Activated B cell treated with CpG ODN at 0.5 μM for 24 hours (primary cell): ENCODE measurements around the gene SPNS3. TPM values are rescaled to one million over a fixed set of nuclear protein-coding genes. Genes with fewer than 3 reads are reported as not detected.

Experiments
- ATAC-seq: fragments of 200-7000 bp; cut with Tn5 transposase; one replicate; pipeline ENCODE4 v1.10.0; 2021; ENCODE audit warnings: low read depth, mild to moderate bottlenecking, moderate library complexity
- CTCF ChIA-PET: fragments of 350-600 bp; sonication (Branson Sonifier 250); formaldehyde crosslinking; loops from one replicate; lab custom pipeline; 2021; ENCODE audit warnings: antibody characterized with exemption; lab: Charles Lee
- POLR2A ChIA-PET: fragments of 350-600 bp; sonication (Branson Sonifier 250); formaldehyde crosslinking; loops from one replicate; lab custom pipeline; 2021; ENCODE audit warnings: antibody characterized with exemption; lab: Charles Lee
- DNase-seq: peaks from one replicate; pipeline ENCODE4 v3.0.0; 2022
- H3K27ac Mint-ChIP-seq: one replicate; pipeline ENCODE4 v1.8.0; 2020; ENCODE audit warnings: mixed read lengths
- H3K27me3 Mint-ChIP-seq: one replicate; pipeline ENCODE4 v1.8.0; 2021; ENCODE audit warnings: mixed read lengths
- H3K36me3 Mint-ChIP-seq: one replicate; pipeline ENCODE4 v1.8.0; 2021; ENCODE audit warnings: low read depth, mixed read lengths
- H3K4me1 Mint-ChIP-seq: one replicate; pipeline ENCODE4 v1.8.0; 2021; ENCODE audit warnings: mixed read lengths
- H3K4me3 Mint-ChIP-seq: one replicate; pipeline ENCODE4 v1.8.0; 2020; ENCODE audit warnings: mild to moderate bottlenecking, mixed read lengths
- H3K9me3 Mint-ChIP-seq: one replicate; pipeline ENCODE4 v1.8.0; 2020; ENCODE audit warnings: mixed read lengths
- intact Hi-C: fragments of 100-400 bp; cut with micrococcal nuclease; formaldehyde crosslinking; loops from one replicate; pipeline ENCODE4 v1.15.1; 2024
- total RNA-seq: library from RNA; stranded (reverse); gene quantifications from 2 replicates; pipeline ENCODE4 v1.2.3, GENCODE V29; 2022
- TF ChIP-seq, protein P1 (sequence below): fragments of 200-600 bp; IDR thresholded peaks from one replicate; pipeline ENCODE4 v1.8.0; 2022; ENCODE audit warnings: antibody characterized with exemption, mild to moderate bottlenecking

The SPNS3 gene
- total RNA-seq, 1 donor from 2014 or later: 2.5 TPM

DNA sequence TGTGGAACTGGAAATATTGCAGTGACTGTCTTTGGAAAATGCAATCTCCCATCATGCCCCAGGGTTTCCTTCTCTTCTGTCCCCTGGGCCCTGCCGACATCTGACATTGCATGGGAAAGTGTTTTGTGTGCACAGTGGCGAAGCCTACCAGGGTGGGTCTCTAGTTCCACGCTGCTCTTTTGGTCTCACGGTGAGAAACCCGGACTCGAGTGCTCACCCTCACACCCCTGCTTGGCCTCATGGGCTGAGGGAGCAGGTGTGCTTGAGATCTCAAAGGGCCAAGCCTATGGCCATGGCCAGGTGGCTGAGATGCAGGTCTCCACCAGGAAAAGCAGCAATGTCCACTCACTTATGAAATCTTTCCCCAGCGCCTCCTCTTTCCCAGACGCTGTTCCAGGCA is 32.0 kb downstream of the SPNS3 start:
- intact Hi-C loops: no loop called here
- Mint-ChIP-seq H3K4me3 (no peak overlapping the region), H3K36me3 (no peaks in the 10 kb centered on the region), H3K27ac (no peak overlapping the region), H3K9me3 (no peaks in the 10 kb centered on the region), H3K27me3 (no peaks in the 10 kb centered on the region), H3K4me1 (no peaks in the 10 kb centered on the region)
- ATAC-seq: no peak
- CTCF ChIA-PET: no interaction called here
- TF ChIP-seq, protein P1, sequence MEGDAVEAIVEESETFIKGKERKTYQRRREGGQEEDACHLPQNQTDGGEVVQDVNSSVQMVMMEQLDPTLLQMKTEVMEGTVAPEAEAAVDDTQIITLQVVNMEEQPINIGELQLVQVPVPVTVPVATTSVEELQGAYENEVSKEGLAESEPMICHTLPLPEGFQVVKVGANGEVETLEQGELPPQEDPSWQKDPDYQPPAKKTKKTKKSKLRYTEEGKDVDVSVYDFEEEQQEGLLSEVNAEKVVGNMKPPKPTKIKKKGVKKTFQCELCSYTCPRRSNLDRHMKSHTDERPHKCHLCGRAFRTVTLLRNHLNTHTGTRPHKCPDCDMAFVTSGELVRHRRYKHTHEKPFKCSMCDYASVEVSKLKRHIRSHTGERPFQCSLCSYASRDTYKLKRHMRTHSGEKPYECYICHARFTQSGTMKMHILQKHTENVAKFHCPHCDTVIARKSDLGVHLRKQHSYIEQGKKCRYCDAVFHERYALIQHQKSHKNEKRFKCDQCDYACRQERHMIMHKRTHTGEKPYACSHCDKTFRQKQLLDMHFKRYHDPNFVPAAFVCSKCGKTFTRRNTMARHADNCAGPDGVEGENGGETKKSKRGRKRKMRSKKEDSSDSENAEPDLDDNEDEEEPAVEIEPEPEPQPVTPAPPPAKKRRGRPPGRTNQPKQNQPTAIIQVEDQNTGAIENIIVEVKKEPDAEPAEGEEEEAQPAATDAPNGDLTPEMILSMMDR: no peak
- no peak for DNase-seq
- POLR2A ChIA-PET: no interaction called here

DNA sequence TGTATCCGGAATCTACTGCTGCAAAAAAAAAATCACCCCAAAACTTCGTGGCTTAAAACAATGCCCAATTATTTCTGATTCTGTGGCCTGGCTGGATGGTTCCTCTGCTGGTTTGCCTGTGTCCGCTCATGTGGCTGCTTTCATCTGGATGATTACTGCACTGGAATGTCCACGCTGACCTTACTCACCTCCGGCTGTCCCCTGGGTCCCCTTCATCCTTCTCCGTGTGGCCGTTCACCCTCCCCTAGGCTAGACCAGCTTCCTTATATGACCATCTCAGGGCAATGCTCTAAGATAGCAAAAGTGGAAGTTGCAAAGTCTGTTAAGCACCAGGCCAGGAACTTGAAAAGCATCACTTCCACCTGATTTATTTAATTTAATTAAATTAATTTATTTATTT is 33.5 kb downstream of the SPNS3 start:
- ChIA-PET CTCF (no interaction called here), POLR2A (no interaction called here)
- intact Hi-C loops: no loop called here
- Mint-ChIP-seq H3K27ac (no peak overlapping the region), H3K27me3 (no peaks in the 10 kb centered on the region), H3K4me3 (no peak overlapping the region), H3K36me3 (no peaks in the 10 kb centered on the region), H3K9me3 (no peaks in the 10 kb centered on the region), H3K4me1 (no peaks in the 10 kb centered on the region)
- DNase-seq: no peak
- no peak for ATAC-seq
- TF ChIP-seq, protein P1: no peak

DNA sequence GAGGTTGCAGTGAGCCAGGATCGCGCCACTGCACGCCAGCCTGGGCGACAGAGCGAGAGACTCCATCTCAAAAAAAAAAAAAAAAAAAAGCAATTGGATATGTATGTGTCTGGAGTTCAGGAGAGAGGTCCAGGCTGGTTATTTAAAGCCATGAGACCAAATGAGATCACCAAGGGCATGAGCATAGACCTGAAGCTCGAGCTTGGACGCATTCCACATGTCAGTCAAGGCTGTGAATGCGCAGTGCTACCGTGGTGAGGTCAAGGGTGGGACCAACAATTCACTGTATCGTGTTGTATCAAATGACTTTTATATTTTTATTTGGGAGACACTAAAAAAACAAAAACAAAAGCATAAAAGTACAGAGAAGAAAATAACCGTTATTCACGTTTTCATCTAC is 35.8 kb downstream of the SPNS3 start:
- ChIA-PET CTCF (no interaction called here), POLR2A (no interaction called here)
- intact Hi-C loops: no loop called here
- H3K27me3 Mint-ChIP-seq: no peaks in the 10 kb centered on the region
- TF ChIP-seq, protein P1: no peak
- no peak for ATAC-seq
- H3K4me1 Mint-ChIP-seq: no peaks in the 10 kb centered on the region
- no peak for DNase-seq
- no peaks in the 10 kb centered on the region for H3K9me3 Mint-ChIP-seq
- no peaks in the 10 kb centered on the region for H3K36me3 Mint-ChIP-seq
- no peak overlapping the region for H3K27ac Mint-ChIP-seq
- no peak overlapping the region for H3K4me3 Mint-ChIP-seq

DNA sequence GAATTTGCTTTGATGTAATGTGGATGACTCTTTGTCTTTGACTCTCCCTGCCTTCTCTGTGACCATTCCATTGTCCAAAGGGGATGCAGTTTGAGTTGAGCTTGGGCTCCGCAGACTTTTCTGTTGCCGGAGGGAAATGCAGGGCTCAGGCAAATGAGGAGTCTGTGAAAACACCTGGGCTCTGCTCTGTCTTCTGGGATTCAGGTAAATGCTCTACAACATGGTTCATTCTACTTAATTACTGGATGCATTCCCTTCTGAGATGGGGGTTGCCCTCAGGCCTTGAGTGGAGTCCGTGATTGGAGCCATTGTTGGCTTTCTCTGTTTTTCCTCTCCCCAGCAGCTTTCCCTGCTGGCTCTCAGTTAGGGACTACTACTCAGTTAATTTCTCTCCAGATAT is 38.5 kb downstream of the SPNS3 start:
- H3K27ac Mint-ChIP-seq: no peak overlapping the region
- intact Hi-C loops: no loop called here
- DNase-seq (no peak), ATAC-seq (no peak)
- ChIA-PET CTCF (no interaction called here), POLR2A (no interaction called here)
- TF ChIP-seq, protein P1: no peak
- peaks cover 7% of the 10 kb centered on the region for H3K27me3 Mint-ChIP-seq
- no peaks in the 10 kb centered on the region for H3K4me1 Mint-ChIP-seq
- no peaks in the 10 kb centered on the region for H3K36me3 Mint-ChIP-seq
- no peaks in the 10 kb centered on the region for H3K9me3 Mint-ChIP-seq
- no peak overlapping the region for H3K4me3 Mint-ChIP-seq

DNA sequence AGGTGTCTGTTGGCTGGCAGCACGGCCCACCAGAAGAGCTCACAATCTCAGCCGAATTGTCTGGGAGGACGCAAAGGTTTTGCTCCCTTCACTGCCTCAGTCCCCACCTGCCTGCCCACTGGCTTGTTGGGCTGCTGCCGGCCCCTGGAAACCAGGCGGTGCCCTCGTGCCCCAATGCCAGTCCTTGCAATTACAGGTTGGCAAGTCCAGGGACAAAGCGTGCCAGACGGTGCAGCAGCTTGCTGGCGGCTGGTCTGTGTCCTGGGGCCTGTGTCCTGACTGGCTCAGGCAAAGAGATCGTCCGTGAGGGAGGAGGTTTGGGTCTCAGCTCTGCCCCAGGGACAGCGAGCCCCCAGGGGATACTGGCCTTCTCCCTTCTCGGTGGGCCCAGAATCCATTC is 40.4 kb downstream of the SPNS3 start:
- Mint-ChIP-seq H3K4me3 (no peak overlapping the region), H3K4me1 (no peaks in the 10 kb centered on the region), H3K9me3 (no peaks in the 10 kb centered on the region), H3K27ac (no peak overlapping the region), H3K36me3 (no peaks in the 10 kb centered on the region), H3K27me3 (peaks cover 7% of the 10 kb centered on the region)
- ATAC-seq (no peak), DNase-seq (no peak)
- TF ChIP-seq, protein P1: no peak
- intact Hi-C loops: no loop called here
- CTCF ChIA-PET: no interaction called here
- POLR2A ChIA-PET: interaction anchor here (0.6 kb wide), 1 partner anchor 702 kb away, joined by 5 read pairs; no protein-coding TSS in a partner anchor
